Skeletal muscle satellite cell (primary cell): ENCODE data around the gene CTXN1.
"Not testable (repeated sequence)": the region's sequence is repeated elsewhere in the genome, so short reads cannot be mapped to it uniquely, and the experiment has no call there.

ENCODE experiments used
- H3K27me3 ChIP-seq: 2 replicates; pipeline ENCODE4 v1.7.0; 2013; ENCODE audit warnings: low read length; ENCODE audit not compliant: control insufficient read depth, insufficient read depth
- H3K36me3 ChIP-seq: 2 replicates; pipeline ENCODE4 v1.7.0; 2013; ENCODE audit warnings: mild to moderate bottlenecking, control low read depth, low read length; ENCODE audit not compliant: insufficient read depth
- H3K4me1 ChIP-seq: 2 replicates; pipeline ENCODE4 v1.7.0; 2013; ENCODE audit warnings: low read length; ENCODE audit not compliant: control insufficient read depth, insufficient read depth
- H3K4me2 ChIP-seq: 2 replicates; pipeline ENCODE4 v1.7.0; 2013; ENCODE audit warnings: mild to moderate bottlenecking, low read length
- H3K4me3 ChIP-seq: 2 replicates; pipeline ENCODE4 v1.7.0; 2013; ENCODE audit warnings: low read length
- H3K9ac ChIP-seq: 2 replicates; pipeline ENCODE4 v1.7.0; 2013; ENCODE audit warnings: mild to moderate bottlenecking, low read depth, low read length, moderate library complexity
- H3K9me3 ChIP-seq: replicated peaks from 2 replicates; pipeline ENCODE4 v1.7.0; 2013; ENCODE audit warnings: mild to moderate bottlenecking, control low read depth, low read length

CTXN1 gene

DNA sequence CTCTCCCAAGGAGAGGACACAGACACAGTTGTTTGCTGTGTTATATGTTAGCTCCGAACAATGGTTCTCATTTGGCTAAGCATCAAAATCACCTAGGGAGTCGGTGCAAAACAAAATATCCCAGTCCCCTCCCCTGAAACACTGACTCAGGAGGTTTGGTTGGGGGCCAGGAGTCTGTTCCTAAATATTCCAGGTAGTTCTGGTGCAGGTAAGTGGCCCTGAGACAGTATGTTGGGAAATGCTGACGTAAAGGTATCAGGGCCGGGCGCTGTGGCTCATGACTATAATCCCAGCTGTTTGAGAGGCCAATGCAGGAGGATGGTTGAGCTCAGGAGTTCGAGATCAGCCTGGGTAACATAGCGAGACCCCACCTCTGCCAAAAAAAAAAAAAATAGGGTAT lies 24.6 kb downstream of the CTXN1 start:
- H3K4me1 ChIP-seq, result peaks cover 16% of the 10 kb centered on the region
- no peaks in the 10 kb centered on the region for H3K27me3 ChIP-seq
- no peak overlapping the region for H3K4me2 ChIP-seq
- H3K9me3 ChIP-seq, result no peaks in the 10 kb centered on the region
- no peak overlapping the region for H3K4me3 ChIP-seq
- peaks cover 8% of the 10 kb centered on the region for H3K36me3 ChIP-seq
- no peak overlapping the region for H3K9ac ChIP-seq

DNA sequence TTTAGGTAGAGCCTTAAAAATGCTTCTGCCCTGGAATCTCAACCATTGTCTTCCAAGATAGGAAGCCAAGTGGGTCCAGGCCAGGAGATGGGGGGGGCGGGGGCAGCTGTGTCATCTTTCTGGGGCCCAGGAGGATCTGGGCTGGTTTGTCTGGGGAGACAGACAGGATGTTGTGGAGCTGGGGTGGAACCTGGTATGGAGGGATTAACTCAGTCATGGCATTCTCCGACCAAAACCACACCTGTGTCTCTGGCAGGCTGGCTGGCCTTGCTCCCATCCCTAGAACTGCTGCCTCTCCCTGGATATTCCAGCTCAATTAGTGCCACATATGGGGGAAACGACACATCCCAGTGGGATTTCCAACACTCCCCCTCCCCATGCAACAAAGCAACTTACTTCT lies 25.0 kb downstream of the CTXN1 start:
- no peaks in the 10 kb centered on the region for H3K27me3 ChIP-seq
- H3K9ac ChIP-seq, result no peak overlapping the region
- peaks cover 16% of the 10 kb centered on the region for H3K4me1 ChIP-seq

DNA sequence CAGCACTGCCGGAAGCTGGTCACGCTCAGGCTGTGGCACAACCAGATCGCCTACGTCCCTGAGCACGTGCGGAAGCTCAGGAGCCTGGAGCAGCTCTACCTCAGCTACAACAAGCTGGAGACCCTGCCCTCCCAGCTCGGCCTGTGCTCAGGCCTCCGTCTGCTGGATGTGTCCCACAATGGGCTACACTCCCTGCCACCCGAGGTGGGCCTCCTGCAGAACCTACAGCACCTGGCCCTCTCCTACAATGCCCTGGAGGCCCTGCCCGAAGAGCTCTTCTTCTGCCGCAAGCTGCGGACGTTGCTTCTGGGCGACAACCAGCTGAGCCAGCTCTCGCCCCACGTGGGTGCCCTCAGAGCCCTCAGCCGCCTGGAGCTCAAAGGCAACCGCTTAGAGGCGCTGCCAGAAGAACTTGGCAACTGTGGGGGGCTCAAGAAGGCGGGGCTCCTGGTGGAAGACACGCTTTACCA lies 25.5 kb downstream of the CTXN1 start:
- Histone ChIP-seq H3K4me3 (no peak overlapping the region), H3K36me3 (peaks cover 8% of the 10 kb centered on the region), H3K9me3 (no peaks in the 10 kb centered on the region), H3K4me2 (no peak overlapping the region), H3K4me1 (peaks cover 16% of the 10 kb centered on the region), H3K27me3 (no peaks in the 10 kb centered on the region), H3K9ac (no peak overlapping the region)

More for the DNA sequence above, 25.0 kb downstream of the CTXN1 start:
- Histone ChIP-seq H3K4me2 (no peak overlapping the region), H3K36me3 (peaks cover 8% of the 10 kb centered on the region), H3K9me3 (no peaks in the 10 kb centered on the region), H3K4me3 (no peak overlapping the region)

DNA sequence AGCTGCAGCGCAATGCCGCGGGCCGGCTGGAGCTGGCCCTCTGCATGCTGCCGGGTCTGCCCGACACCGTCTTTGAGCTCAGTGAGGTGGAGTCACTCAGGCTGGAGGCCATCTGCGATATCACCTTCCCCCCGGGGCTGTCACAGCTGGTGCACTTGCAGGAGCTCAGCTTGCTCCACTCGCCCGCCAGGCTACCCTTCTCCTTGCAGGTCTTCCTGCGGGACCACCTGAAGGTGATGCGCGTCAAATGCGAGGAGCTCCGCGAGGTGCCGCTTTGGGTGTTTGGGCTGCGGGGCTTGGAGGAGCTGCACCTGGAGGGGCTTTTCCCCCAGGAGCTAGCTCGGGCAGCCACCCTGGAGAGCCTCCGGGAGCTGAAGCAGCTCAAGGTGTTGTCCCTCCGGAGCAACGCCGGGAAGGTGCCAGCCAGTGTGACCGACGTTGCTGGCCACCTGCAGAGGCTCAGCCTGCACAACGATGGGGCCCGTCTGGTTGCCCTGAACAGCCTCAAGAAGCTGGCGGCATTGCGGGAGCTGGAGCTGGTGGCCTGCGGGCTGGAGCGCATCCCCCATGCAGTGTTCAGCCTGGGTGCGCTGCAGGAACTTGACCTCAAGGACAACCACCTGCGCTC lies 26.1 kb downstream of the CTXN1 start:
- Histone ChIP-seq H3K36me3 (peaks cover 8% of the 10 kb centered on the region), H3K27me3 (no peaks in the 10 kb centered on the region), H3K4me3 (no peak overlapping the region), H3K9ac (no peak overlapping the region), H3K4me1 (peaks cover 17% of the 10 kb centered on the region), H3K9me3 (no peaks in the 10 kb centered on the region), H3K4me2 (no peak overlapping the region)

DNA sequence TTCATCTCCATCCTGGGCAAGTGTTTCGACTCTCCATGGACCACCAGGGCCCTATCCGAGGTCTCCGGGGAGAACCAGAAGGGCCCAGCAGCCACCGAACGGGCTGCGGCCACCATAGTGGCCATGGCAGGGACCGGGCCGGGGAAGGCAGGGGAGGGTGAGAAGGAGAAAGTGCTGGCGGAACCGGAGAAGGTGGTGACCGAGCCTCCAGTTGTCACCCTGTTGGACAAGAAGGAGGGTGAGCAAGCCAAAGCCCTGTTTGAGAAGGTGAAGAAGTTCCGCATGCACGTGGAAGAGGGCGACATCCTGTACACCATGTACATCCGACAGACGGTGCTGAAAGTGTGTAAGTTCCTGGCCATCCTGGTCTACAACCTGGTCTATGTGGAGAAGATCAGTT lies 27.0 kb downstream of the CTXN1 start:
- Histone ChIP-seq H3K4me1 (peaks cover 17% of the 10 kb centered on the region), H3K27me3 (no peaks in the 10 kb centered on the region), H3K4me3 (no peak overlapping the region), H3K9ac (no peak overlapping the region), H3K4me2 (no peak overlapping the region), H3K36me3 (peaks cover 8% of the 10 kb centered on the region), H3K9me3 (no peaks in the 10 kb centered on the region)

DNA sequence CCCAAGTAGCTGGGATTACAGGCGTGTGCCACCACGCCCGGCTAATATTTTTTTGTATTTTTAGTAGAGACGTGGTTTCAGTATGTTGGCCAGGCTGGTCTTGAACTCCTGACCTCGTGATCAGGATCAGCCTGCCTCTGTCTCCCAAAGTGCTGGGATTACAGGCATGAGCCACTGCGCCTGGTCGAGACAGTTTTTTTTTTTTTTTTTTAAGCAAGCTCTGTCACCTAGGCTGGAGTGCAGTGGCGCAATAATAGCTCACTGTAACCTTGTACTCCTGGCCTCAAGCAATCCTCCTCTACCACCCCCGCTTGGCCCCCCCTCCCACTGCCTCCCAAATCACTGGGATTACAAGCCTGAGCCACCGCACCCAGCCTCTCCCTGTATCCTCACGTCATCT lies 28.6 kb downstream of the CTXN1 start:
- Histone ChIP-seq H3K27me3 (no peaks in the 10 kb centered on the region), H3K4me1 (peaks cover 8% of the 10 kb centered on the region), H3K4me3 (no peak overlapping the region), H3K9ac (no peak overlapping the region), H3K9me3 (no peaks in the 10 kb centered on the region), H3K4me2 (no peak overlapping the region), H3K36me3 (peaks cover 8% of the 10 kb centered on the region)

DNA sequence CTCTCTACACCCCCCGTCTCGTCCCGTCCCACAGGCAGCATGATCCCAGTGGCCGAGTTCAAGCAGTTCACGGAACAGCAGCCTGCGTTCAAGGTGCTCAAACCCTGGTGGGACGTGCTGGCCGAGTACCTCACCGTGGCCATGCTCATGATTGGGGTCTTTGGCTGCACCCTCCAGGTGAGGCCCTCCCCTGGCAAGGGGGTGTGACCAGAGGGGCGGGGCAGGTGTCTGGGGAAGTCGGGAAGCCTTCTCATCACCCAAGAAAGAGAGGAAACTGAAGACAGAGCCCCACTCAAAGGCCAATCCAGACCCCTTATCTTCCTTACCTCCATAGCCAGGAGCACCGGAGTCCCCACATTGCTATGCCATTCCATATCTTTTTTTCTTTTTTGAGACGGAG lies 30.4 kb downstream of the CTXN1 start:
- Histone ChIP-seq H3K4me2 (no peak overlapping the region), H3K4me1 (peaks cover 13% of the 10 kb centered on the region), H3K36me3 (peaks cover 8% of the 10 kb centered on the region), H3K9me3 (no peaks in the 10 kb centered on the region), H3K4me3 (no peak overlapping the region), H3K27me3 (no peaks in the 10 kb centered on the region), H3K9ac (no peak overlapping the region)

DNA sequence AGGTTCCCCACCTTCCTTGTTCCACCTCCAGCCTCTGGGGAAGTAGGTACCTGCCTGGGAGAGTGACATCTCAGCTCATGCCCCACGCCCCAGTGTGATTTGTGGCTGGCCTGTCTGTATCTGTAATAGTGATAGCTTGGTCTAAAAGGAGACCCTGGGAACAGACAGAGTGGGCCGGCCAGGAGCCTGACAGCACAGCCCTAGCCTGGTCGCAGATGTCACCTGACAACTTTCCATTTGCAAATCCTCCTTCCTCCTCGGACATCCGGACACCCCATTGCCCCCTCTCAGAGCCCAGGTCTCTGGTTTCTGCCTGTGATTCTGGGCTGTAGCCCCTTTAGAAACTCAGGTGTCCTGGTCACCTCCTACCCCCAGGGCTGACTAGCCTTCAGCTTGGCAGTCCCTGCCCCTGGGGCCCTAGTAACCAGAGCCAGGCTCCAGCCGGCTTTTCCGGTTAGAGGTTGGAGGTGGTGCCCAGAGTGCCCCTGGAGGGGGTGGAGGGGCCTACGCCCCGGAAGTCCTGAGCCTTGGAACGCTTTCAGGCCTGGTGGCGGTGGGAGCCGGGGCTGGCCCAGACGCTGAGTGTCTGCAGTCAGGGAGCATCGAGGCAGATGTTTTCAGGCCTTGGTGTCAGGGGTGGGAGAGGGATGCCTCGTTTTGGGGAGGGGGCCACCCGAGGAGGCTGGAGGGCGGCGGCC lies 31.2 kb downstream of the CTXN1 start:
- peaks cover 6% of the 10 kb centered on the region for H3K36me3 ChIP-seq
- no peaks in the 10 kb centered on the region for H3K9me3 ChIP-seq
- no peak overlapping the region for H3K4me2 ChIP-seq
- no peak overlapping the region for H3K9ac ChIP-seq
- H3K4me1 ChIP-seq, result peaks cover 13% of the 10 kb centered on the region
- no peaks in the 10 kb centered on the region for H3K27me3 ChIP-seq
- no peak overlapping the region for H3K4me3 ChIP-seq

DNA sequence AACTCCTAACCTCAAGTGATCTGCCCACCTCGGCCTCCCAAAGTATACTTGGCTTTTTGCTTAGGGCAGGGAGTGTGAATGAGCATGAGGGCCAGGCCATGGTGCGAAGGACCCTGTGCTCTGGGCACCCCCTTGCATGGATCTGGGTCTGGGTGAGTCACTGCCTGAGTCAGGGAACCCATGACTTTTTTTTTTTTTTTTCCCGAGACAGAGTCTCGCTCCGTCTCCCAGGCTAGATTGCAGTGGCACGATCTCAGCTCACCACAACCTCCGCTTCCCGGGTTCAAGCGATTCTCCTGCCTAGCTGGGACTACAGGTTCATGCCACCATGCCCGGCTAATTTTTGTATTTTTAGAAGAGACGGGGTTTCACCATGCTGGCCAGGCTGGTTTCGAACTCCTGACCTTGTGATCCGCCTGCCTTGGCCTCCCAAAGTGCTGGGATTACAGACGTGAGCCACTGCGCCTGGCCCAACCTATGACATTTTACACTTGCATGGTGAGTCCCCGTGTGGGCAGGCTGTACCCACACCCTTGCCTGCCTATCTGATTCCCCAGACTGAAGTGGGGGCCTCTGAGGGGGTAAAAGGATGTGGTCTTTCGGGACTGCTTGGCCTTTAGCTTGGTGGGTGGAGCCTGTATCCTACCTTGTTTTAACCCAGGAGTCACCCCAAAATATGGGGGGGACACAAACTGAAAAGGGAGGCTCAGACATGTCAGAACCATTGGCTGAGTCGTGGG lies 32.4 kb downstream of the CTXN1 start:
- not testable (repeated sequence) for H3K9me3 ChIP-seq, H3K27me3 ChIP-seq, H3K36me3 ChIP-seq, H3K4me2 ChIP-seq, H3K4me3 ChIP-seq, H3K9ac ChIP-seq
- H3K4me1 ChIP-seq, result peaks cover 18% of the 10 kb centered on the region

DNA sequence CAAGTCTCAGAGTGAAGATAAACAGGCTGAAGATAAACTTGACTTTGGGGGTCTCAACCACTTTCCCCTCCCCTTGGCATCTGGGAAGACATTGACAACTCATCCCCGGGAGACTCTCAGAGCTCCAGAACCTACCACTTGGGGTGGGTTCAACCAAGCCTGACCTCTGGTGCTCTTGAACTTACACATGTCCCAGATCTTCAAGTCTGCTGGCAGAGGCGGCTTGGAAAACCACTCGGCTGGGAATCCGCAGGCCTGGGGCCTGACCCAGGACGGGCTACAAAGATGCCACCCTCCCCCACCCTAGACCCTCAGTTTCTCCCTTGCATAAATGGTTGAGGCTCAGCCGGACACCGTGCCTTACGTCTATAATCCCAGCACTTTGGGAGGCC lies 37.1 kb downstream of the CTXN1 start:
- peak overlapping the region; percentile 94 for H3K4me2 ChIP-seq
- H3K9me3 ChIP-seq, result no peaks in the 10 kb centered on the region
- no peaks in the 10 kb centered on the region for H3K36me3 ChIP-seq
- peak overlapping the region; percentile 87 for H3K9ac ChIP-seq
- H3K4me1 ChIP-seq, result peaks cover 15% of the 10 kb centered on the region
- H3K4me3 ChIP-seq, result peak overlapping the region; percentile 80
- H3K27me3 ChIP-seq, result no peaks in the 10 kb centered on the region

DNA sequence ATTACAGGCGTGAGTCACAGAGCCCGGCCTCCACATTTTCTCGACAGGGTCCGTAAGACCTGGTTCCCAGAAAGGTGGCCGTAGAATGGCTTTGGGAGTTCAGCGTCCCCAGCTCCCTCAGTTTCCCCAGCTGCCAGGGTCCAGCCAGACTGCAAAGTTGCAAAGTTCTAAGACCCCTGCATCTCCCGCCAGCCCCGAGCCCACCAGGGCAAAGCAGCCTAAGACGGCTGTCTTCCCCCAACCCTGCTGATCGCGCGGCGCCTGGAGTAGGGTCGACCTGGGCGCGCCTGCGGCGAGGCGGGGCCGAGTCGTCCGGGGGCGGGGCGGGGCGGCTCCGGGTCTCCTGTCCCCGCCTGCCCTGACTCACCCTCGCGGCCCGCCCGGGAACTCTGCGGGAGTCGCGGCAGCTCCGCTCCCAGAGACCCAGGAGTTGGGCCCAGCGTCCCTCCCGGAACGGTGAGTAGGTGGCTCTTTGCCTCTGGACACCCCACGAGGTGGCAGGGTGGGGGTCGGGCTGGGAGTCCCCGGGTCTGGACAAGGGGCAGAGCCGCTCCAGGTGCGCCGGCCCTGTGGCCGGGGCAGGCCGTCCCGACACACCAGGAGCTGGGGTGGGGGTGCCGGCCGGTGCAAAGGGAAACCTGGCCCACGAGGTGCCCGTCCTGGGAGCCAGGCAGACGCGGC lies 37.6 kb downstream of the CTXN1 start, which contains the start of gene LRRC8E:
Gene LRRC8E, plus strand, starts transcription at position 366 of the 681 bp plus-strand sequence. CDS start 7,094 bp downstream, outside the sequence.
- H3K9me3 ChIP-seq, result no peaks in the 10 kb centered on the region
- peak within 1 kb of the TSS; percentile 80 for H3K4me3 ChIP-seq
- no peaks in the 10 kb centered on the region for H3K36me3 ChIP-seq
- H3K4me1 ChIP-seq, result peaks cover 15% of the 10 kb centered on the region
- no peaks in the 10 kb centered on the region for H3K27me3 ChIP-seq
- peak within 1 kb of the TSS; percentile 94 for H3K4me2 ChIP-seq
- peak within 1 kb of the TSS; percentile 87 for H3K9ac ChIP-seq
